CMK (cell line): ENCODE results near the gene ZNF423.

Experiments
- DNase-seq: peaks from one replicate; pipeline ENCODE4 v3.0.0-alpha.2; 2010; ENCODE audit warnings: low read depth

ZNF423 gene

DNA sequence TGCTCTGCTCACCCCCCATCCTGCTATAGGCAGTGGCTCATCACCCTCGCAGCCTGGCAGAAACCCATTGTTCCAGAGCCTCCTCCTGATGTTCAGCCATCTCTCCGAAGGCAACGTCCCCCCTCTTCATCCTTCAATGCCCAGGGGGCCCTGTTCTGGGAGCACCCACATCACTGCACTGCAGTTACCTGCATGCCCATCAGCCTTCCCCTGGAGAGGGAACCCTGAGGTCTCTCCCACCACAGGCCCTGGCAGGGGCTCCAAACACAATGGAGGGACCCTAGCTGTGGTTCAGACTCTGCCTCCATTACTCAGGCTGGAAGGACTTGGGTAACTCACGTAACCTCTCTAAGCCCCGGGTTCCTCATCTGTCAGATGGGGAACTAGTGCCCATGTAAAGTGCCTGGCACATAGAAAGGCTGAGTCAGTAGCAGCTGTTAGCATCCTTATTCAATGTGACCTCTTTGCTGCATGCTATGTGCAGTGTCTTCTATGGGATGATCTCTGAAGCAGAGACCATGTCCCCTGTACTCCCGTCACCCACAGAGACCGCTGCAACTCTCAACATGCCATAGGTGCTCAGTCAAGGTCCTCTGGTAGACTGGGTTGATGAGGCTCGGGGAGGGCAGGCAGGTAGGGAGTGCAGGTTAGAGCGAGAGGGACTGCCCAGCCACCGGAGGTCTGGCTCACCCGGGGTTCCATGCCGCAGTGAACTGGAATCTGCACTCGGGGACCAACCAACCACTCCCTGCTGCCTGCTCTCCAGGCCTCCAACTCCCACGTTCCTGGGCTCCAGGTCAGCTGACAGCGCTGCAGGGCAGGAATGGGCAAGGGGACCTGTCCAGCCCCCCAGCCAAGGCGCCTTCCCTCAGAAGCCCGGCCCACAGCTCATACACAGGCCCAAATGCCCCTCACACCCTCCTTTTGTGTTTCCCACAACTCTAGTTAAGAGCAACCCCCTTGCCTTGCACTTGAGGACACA is 233.2 kb downstream of the ZNF423 start:
- no peak for DNase-seq

DNA sequence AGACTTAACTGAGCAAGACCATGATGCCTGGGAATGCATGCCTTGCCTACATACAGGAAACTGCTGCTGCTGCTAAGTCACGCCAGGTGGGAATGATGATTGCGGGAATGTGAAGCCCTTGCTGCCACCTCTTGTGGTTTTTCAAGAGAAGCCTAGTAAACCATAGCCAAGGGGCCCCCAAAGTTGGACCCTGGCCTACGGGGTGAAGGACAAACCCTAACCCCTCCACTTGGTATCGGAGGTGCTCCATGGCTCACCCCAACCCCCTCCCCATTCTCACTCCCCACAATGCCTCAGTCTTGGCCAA is 233.9 kb downstream of the ZNF423 start:
- no peak for DNase-seq

DNA sequence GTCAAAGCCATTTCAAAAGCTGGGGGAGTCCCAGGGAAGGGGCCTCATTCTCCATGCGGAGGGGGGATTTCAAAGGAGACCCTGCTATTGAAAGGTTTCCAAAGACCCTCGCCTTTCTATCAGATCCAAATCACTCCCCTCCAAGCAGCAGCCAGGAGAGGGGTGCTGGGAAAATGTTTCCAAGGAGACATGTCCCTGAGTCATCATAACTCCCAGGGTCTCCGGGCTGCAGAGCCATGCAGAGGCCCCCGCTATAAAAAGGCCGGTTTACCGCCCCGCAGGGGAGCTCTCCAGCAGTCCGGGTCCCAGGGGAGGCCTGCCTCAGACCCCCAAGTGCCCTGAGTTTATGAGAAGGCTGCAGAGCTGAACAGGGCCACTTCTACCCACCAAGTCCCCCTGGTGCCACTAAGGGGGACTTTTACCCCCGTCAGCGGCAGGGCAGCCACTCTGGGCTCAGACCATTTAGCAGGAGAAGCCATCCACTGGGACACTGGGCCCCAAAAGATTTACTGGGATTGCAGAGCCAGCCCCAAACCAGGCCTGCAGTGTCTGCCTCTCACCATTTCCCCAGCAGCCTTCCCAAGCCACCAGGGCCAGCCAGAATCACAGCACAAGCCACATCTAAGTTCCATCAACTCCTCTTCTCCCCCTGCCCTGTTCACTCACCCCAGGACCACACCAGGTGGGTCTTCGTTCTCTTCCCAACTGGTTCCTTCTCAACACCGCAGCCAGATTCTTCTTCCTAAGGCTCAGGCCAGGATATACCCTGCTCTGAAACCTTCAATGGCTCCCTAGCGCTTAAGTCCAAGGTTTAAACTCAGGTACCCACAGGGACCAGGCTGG is 234.4 kb downstream of the ZNF423 start:
- no peak for DNase-seq

DNA sequence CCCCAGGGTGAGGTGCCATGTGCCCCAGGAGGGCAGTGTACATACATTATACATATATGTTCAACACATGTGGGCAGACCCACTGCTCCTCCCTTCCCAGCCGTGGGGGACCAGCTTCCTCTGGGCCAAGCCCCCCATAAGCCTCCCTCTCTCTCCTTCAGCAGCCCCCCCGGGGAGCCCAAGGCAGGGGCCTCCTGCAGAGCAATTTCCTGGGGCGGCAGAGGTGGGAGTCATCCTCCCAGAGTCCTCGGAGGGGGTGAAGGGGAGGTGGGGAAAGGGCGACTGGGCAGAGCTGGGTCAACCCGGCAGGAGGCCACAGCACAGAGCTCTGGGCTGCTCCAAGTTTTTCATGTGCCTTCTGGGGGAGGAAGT is 235.1 kb downstream of the ZNF423 start:
- DNase-seq = no peak

DNA sequence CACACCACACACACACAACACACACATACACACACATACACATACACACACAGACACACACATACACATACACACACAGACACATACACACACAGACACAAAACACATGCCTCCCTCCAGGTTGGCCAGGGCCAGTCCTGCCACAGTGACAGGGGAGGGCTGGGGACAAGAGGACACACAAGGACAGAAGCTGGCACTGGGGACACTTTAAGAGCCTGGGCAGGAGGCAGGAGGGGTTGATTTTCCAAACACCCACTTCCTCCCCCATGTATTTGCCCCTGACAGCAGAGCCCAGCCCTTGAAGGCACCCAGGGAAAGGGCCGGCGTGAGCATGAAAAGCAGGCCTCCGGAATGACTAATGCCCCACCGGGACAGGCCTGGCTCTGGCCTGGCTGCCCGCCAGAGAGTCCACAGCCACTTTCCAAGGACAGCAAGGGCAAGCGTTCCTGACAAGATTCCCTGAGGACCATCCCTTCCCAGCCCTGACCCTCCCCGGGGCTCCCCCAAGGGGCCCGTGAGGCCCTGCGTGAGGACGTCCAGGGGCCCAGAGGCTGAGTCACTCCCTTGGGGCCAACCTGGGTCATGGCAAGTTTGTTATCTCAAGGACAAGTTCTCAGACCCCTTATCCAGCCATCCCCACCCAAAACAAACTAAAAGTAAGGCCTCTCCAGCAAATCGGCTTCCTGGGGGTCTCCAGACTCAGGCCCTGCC is 235.6 kb downstream of the ZNF423 start:
- DNase-seq = no peak

GRCh38 chr16:49619811-49620157 is 236.1 kb downstream of the ZNF423 start:
- DNase-seq = no peak

DNA sequence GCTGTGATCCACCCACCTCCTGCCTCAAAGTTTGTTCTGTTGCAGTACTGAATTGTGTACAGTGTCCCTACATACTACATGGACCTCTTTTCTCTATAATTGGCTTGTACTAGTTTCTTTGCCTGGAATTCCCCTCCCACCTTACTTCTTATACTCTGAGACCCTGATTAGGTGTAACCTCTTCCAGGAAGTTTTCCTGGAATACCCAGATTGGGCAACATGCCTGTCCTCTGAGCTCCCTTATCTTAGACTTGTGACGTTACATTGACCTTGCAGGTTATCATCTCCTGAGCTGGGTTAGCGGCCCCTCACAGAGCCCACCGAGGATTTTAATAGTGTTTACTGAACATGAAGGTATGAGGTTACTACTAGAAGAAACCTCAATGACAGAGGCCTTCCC is 237.0 kb downstream of the ZNF423 start:
- DNase-seq = no peak

DNA sequence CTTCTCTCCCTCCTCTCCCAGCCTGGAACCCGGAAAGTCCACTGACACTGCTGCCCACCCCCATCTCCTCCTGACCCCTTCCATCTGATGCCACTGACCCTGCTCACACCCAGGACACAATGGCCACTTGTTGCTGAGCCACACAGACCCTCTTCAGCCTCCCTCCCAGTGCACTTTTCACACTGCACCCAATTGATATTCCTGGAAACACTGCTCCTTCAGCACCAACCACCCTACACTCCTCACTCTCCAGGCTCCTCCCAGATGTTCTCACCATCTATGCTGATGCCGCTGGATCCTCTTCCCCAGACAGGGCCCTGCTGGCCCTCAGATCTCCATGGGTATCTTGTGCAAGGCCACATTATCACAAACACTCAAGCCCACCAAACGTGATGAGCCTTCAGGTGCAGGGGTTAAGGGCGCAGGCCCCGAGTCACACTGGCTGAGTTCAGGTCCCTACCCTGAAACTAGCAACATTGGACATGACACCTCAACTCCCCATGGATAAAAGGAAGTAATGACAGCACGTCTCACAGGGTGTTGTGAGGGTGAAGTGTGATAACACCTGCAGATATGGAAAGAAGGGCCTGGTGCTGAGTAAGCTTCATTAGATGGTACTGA is 238.1 kb downstream of the ZNF423 start:
- no peak for DNase-seq

GRCh38 chr16:49617016-49617629 is 238.8 kb downstream of the ZNF423 start:
- no peak for DNase-seq

DNA sequence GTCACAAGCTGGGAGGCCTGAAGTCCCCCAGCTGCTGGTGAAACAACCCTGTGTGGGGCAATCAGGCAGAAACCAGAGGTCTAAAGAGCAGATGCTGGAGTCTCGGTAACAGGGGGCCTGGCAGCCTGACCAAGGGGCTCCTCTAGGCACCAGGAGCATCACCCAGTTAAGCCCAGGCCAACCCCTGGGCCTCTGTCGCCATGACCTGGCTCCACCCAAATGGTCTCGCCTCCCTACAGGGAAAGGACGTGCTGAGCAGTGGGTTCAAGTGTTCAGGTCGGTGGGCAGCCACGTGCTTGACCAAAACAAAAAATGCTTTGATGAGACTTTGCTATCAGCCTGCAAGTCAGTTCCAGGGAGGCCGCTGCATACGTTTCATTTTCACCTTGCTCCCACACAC is 240.3 kb downstream of the ZNF423 start:
- no peak for DNase-seq

DNA sequence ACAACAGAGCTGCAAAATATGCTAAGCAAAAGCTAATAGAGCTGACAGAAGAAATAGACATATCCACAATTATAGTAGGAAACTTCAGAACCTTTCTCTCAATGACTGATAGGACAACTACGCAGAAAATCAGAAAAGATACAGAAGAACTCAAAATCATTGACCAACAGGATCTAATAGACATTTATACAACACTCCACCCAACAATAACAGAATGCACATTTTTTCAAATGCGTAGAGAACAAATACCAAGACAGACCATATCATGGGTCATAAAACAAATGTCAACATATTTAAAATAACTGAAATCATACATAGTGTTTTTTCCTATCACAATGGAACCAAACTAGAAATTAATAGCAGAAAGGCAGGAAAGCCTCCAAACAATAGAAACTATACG is 244.9 kb downstream of the ZNF423 start:
- DNase-seq = no peak

DNA sequence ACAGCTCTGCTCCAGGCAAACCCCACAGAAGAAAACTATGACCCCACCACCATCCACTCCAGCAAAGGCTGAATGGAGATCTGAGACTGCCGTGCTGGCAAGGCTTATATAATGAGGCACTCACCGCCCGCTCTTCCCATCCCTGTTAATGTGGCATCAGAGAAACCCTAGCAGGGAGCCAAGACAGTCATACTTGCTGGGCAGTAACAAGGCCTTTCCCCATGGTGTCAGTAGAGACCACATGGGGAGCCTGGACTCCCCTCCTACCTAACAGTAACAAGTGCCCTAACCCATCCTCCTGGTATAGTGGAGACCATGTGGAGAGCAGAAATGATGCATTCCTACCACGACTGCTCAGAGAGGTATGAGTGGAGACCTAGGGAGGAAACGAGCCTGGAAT is 247.1 kb downstream of the ZNF423 start:
- no peak for DNase-seq

DNA sequence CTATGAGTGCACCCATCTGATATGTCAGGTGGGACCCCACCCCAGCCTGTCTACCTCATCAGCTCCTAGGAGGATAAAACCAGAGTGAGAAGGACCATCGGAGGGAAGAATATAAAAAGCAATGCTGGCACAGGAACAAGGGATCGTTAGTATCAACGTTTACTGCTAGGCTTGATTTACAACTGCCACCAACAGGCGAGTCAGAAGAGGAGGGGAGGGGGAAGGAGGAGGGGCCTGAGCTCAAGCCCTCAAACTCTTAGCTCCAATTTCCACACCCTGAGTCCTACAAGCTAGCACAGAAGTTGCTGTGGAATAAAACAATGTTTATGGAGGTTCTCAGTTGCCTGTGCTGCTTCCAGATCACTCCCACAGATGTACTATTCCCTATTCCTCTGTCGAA is 247.8 kb downstream of the ZNF423 start:
- no peak for DNase-seq

GRCh38 chr16:49605536-49606254 is 250.2 kb downstream of the ZNF423 start:
- DNase-seq = no peak

DNA sequence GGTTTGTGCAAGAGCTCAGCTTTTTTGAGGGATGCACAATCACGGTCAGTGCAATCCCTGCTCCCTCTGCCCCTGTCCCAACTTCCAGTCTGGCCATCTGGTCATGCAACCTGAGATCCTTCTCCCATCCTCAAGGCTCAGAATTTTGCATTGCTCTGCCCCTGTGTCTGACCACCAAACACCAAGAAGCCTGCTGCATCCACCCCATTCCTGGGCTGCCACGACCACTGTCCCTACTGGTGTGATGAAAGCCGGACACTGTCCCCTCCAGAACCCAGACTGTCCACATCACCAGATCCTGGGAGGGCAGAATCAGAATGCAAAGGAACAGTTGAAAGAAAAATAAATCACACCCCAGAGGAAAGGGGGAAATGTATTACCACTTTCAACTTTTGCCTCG is 251.3 kb downstream of the ZNF423 start:
- no peak for DNase-seq

DNA sequence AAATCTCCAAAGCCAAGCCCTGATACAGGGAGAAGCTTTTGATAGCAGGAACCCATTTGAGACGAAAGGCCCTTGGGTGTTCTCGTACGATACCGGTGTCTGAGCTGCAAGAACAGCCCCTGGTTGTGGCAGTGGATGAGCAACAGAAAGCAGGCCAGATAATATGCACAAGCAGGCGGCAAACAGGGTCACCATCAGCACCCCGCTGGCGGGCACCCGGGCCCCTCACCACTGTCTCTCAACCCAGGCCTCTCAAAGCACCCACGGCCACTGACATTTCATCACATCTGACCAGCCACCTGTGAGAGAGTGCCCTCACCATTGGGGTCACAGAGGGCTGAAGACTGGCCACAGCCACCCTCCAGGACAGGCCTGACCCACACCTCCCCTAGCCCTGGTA is 252.0 kb downstream of the ZNF423 start:
- DNase-seq = no peak

DNA sequence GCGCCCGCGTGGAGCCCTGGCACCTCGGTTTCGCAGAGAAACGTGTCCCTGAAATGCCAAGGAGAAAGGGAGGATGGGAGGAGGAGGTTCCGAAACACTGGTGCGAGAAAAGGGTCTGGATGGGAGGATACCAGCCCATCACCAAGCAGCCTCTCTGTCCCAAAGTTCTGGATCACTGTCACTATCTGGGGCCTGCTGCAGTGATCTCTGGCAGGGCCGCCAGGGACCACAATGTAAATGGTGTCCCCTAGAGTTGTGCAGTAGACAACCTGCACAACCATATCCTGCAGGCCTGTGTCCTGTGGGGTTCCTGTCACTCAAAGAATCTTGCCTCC is 253.0 kb downstream of the ZNF423 start:
- no peak for DNase-seq

- no peak for DNase-seq
Measured at GRCh38 chr16:49602201-49602975, 253.5 kb downstream of the ZNF423 start.

GRCh38 chr16:49601576-49601975 is 254.3 kb downstream of the ZNF423 start:
- no peak for DNase-seq

- no peak for DNase-seq
Measured at GRCh38 chr16:49600976-49601375, 254.9 kb downstream of the ZNF423 start.

- no peak for DNase-seq
Measured at GRCh38 chr16:49600536-49600935, 255.4 kb downstream of the ZNF423 start.
